H1 (cell line): Measurements from ENCODE around the gene CDH12. TPM values are rescaled to one million over a fixed set of nuclear protein-coding genes. Genes with fewer than 3 reads are reported as not detected.

ENCODE experiments used
- CTCF ChIA-PET: fragments of 300-600 bp; sonication (Branson Sonifier 250); formaldehyde crosslinking; loops from one replicate; lab custom pipeline; 2021; ENCODE audit not compliant: partially characterized antibody; lab: Charles Lee
- POLR2A ChIA-PET: fragments of 300-600 bp; sonication (Branson Sonifier 250); formaldehyde crosslinking; loops from one replicate; lab custom pipeline; 2021; ENCODE audit warnings: inconsistent platforms; ENCODE audit not compliant: partially characterized antibody; lab: Charles Lee
- DNase-seq, 2 experiments: peaks; one replicate each; pipeline versions ENCODE4 v3.0.0 to v3.0.0-alpha.2; 2010 to 2022; ENCODE audit warnings: low spot score in 2 of 2, low read depth in 1 of 2, mixed read lengths in 1 of 2
- FAIRE-seq: peaks from 2 replicates; lab custom pipeline; 2011; peaks lifted over from hg19 to GRCh38; lab: Jason Lieb, UNC
- H2AFZ ChIP-seq: 2 replicates; pipeline ENCODE4 v1.8.1; 2012; ENCODE audit warnings: low read length, inconsistent platforms
- H2AK5ac ChIP-seq: 2 replicates; pipeline ENCODE4 v1.6.1; 2013; ENCODE audit warnings: low read depth, low read length
- H2BK120ac ChIP-seq: replicated peaks from 2 replicates; pipeline ENCODE3; 2013; ENCODE audit warnings: low read depth, low read length, inconsistent platforms
- H2BK12ac ChIP-seq: 2 replicates; pipeline ENCODE4 v1.6.1; 2013; ENCODE audit warnings: low read depth, low read length
- H2BK15ac ChIP-seq: 2 replicates; pipeline ENCODE4 v1.6.1; 2013; ENCODE audit warnings: low read length
- H2BK20ac ChIP-seq: 2 replicates; pipeline ENCODE4 v1.6.1; 2013; ENCODE audit warnings: low read length
- H2BK5ac ChIP-seq: 2 replicates; pipeline ENCODE4 v1.6.1; 2013; ENCODE audit warnings: low read depth, low read length
- H3K14ac ChIP-seq: 2 replicates; pipeline ENCODE4 v1.6.1; 2013; ENCODE audit warnings: inconsistent platforms; ENCODE audit not compliant: insufficient read length
- H3K18ac ChIP-seq: 2 replicates; pipeline ENCODE4 v1.6.1; 2013; ENCODE audit warnings: low read length; ENCODE audit errors: extremely low read depth
- H3K23ac ChIP-seq: 2 replicates; pipeline ENCODE4 v1.6.1; 2013; ENCODE audit warnings: inconsistent platforms; ENCODE audit not compliant: insufficient read length
- H3K23me2 ChIP-seq: 2 replicates; pipeline ENCODE4 v1.6.1; 2013; ENCODE audit warnings: low read depth, low read length
- H3K27ac ChIP-seq: 2 replicates; pipeline ENCODE4 v1.6.1; 2011; ENCODE audit warnings: low read depth, low read length, inconsistent platforms
- H3K27me3 ChIP-seq, 4 experiments: replicated peaks in 1 of 4; 1 replicate in 1 of 4; 2 replicates in 3 of 4; pipeline versions ENCODE4 v1.6.1 to v1.8.1; 2011 to 2013; ENCODE audit warnings: low read length in 3 of 4, mild to moderate bottlenecking in 3 of 4, inconsistent platforms in 2 of 4, mixed read lengths in 2 of 4, moderate library complexity in 1 of 4; ENCODE audit not compliant: control insufficient read depth in 3 of 4, insufficient read depth in 3 of 4; ENCODE audit errors: extremely low read depth in 1 of 4
- H3K36me3 ChIP-seq, 4 experiments: 2 replicates each; pipeline versions ENCODE4 v1.6.1 to v1.8.1; 2011 to 2013; ENCODE audit warnings: mild to moderate bottlenecking in 4 of 4, low read length in 3 of 4, moderate library complexity in 2 of 4, control low read depth in 1 of 4, inconsistent platforms in 1 of 4; ENCODE audit not compliant: insufficient read depth in 4 of 4, control insufficient read depth in 2 of 4
- H3K4ac ChIP-seq: replicated peaks from 2 replicates; pipeline ENCODE3; 2013; ENCODE audit warnings: low read length, low read depth, mixed read lengths, inconsistent platforms; ENCODE audit not compliant: insufficient read length
- H3K4me1 ChIP-seq, 4 experiments: replicated peaks in 1 of 4; 1 replicate in 1 of 4; 2 replicates in 3 of 4; pipeline versions ENCODE4 v1.6.1 to v1.8.1; 2011 to 2013; ENCODE audit warnings: low read length in 3 of 4, inconsistent platforms in 2 of 4, mixed read lengths in 1 of 4; ENCODE audit not compliant: insufficient read depth in 4 of 4, control insufficient read depth in 3 of 4
- H3K4me2 ChIP-seq, 2 experiments: 2 replicates each; pipeline versions ENCODE4 v1.6.1 to v1.8.1; 2011 to 2013; ENCODE audit warnings: low read depth in 2 of 2, low read length in 2 of 2, control low read depth in 1 of 2, inconsistent platforms in 1 of 2, mild to moderate bottlenecking in 1 of 2; ENCODE audit not compliant: insufficient read depth in 1 of 2
- H3K4me3 ChIP-seq, 4 experiments: fragments of 200-600, 300-600 bp in 1 of 4; sonication (generic), shearing (Covaris generic), sonication (Bioruptor Twin) in 1 of 4; 2 replicates each; pipeline versions ENCODE4 v1.5.1 to v1.8.1; 2011 to 2016; ENCODE audit warnings: low read length in 4 of 4, low read depth in 3 of 4, control low read depth in 2 of 4, inconsistent platforms in 2 of 4, mild to moderate bottlenecking in 2 of 4, mixed read lengths in 1 of 4, moderate library complexity in 1 of 4; ENCODE audit not compliant: insufficient read depth in 2 of 4; ENCODE audit errors: extremely low read depth in 1 of 4
- H3K56ac ChIP-seq: replicated peaks from 2 replicates; pipeline ENCODE3; 2013; ENCODE audit warnings: low read depth, mild to moderate bottlenecking, mixed read lengths, low read length, inconsistent platforms; ENCODE audit not compliant: insufficient read length
- H3K79me1 ChIP-seq: 2 replicates; pipeline ENCODE4 v1.6.1; 2013; ENCODE audit warnings: low read depth, low read length, control low read depth
- H3K79me2 ChIP-seq, 2 experiments: 2 replicates each; pipeline versions ENCODE4 v1.6.1 to v1.8.1; 2012 to 2013; ENCODE audit warnings: low read length in 2 of 2, mild to moderate bottlenecking in 2 of 2, inconsistent platforms in 1 of 2; ENCODE audit not compliant: insufficient read depth in 2 of 2, control insufficient read depth in 1 of 2
- H3K9ac ChIP-seq, 4 experiments: replicated peaks in 1 of 4; 1 replicate in 1 of 4; 2 replicates in 3 of 4; pipeline versions ENCODE4 v1.6.1 to v1.8.1; 2011 to 2013; ENCODE audit warnings: low read depth in 3 of 4, low read length in 3 of 4, control low read depth in 2 of 4, mild to moderate bottlenecking in 2 of 4, moderate library complexity in 2 of 4, inconsistent platforms in 1 of 4; ENCODE audit errors: extremely low read depth in 1 of 4
- H3K9me3 ChIP-seq, 2 experiments: 2 replicates each; pipeline versions ENCODE4 v1.6.1 to v1.8.1; 2012 to 2013; ENCODE audit warnings: mild to moderate bottlenecking in 2 of 2, moderate library complexity in 2 of 2, control low read depth in 1 of 2, inconsistent platforms in 1 of 2, low read depth in 1 of 2, low read length in 1 of 2, mixed read lengths in 1 of 2; ENCODE audit not compliant: insufficient read depth in 2 of 2
- H4K20me1 ChIP-seq, 2 experiments: replicated peaks in 1 of 2; 2 replicates each; pipeline versions ENCODE3 to v1.8.1; 2011 to 2013; ENCODE audit warnings: inconsistent platforms in 2 of 2, low read length in 2 of 2, mild to moderate bottlenecking in 1 of 2; ENCODE audit not compliant: insufficient read depth in 2 of 2, control insufficient read depth in 1 of 2
- H4K5ac ChIP-seq: 2 replicates; pipeline ENCODE4 v1.6.1; 2013; ENCODE audit warnings: low read length, low read depth, mixed read lengths, inconsistent platforms; ENCODE audit not compliant: insufficient read length
- H4K8ac ChIP-seq: 2 replicates; pipeline ENCODE4 v1.8.0; 2013; ENCODE audit warnings: mild to moderate bottlenecking, moderate library complexity, low read length, inconsistent platforms; ENCODE audit not compliant: insufficient read depth; ENCODE audit errors: extremely low read depth
- H4K91ac ChIP-seq: replicated peaks from 2 replicates; pipeline ENCODE3; 2013; ENCODE audit warnings: low read length, mixed read lengths, inconsistent platforms; ENCODE audit not compliant: insufficient read length
- BACH1 ChIP-seq: IDR thresholded peaks from 2 replicates; pipeline ENCODE4 v1.6.1; 2012; ENCODE audit warnings: low read length, improper control_type of control experiment
- BCL11A ChIP-seq, 2 experiments: IDR thresholded peaks; one replicate each; pipeline ENCODE4 v1.6.1; 2011; ENCODE audit warnings: low read depth in 2 of 2, low read length in 2 of 2, mild to moderate bottlenecking in 2 of 2
- E2F6 ChIP-seq: IDR thresholded peaks from 2 replicates; pipeline ENCODE4 v1.6.1; 2012; ENCODE audit warnings: inconsistent platforms
- EP300 ChIP-seq, 2 experiments: IDR thresholded peaks; 1 replicate in 1 of 2; 2 replicates in 1 of 2; pipeline ENCODE4 v1.6.1; 2011 to 2012; ENCODE audit warnings: low read depth in 2 of 2, low read length in 2 of 2, mild to moderate bottlenecking in 2 of 2, borderline replicate concordance in 1 of 2, inconsistent platforms in 1 of 2, moderate library complexity in 1 of 2
- FOSL1 ChIP-seq: IDR thresholded peaks from 2 replicates; pipeline ENCODE4 v1.6.1; 2011; ENCODE audit warnings: mild to moderate bottlenecking, low read depth, low read length, moderate library complexity; ENCODE audit not compliant: insufficient read depth
- GABPA ChIP-seq: IDR thresholded peaks from 2 replicates; pipeline ENCODE4 v1.6.1; 2011; ENCODE audit warnings: mild to moderate bottlenecking, low read length, moderate library complexity, borderline replicate concordance; ENCODE audit not compliant: insufficient read depth
- HDAC2 ChIP-seq, 2 experiments: fragments of 300-600 bp in 1 of 2; sonication (generic) in 1 of 2; IDR thresholded peaks; 2 replicates each; pipeline ENCODE4 v1.6.1; 2011 to 2012; ENCODE audit warnings: low read depth in 2 of 2, low read length in 2 of 2, mild to moderate bottlenecking in 2 of 2, moderate library complexity in 2 of 2, borderline replicate concordance in 1 of 2, inconsistent platforms in 1 of 2
- HDAC6 ChIP-seq: IDR thresholded peaks from one replicate; pipeline ENCODE4 v1.7.1; 2012; ENCODE audit warnings: low read depth, mild to moderate bottlenecking, inconsistent platforms, low read length, moderate library complexity
- KDM4A ChIP-seq: IDR thresholded peaks from one replicate; pipeline ENCODE4 v1.7.1; 2012; ENCODE audit warnings: low read depth, mild to moderate bottlenecking, moderate library complexity, low read length, inconsistent platforms; ENCODE audit not compliant: severe bottlenecking
- RAD21 ChIP-seq, 2 experiments: IDR thresholded peaks in 1 of 2; conservative IDR thresholded peaks in 1 of 2; 2 replicates each; pipeline ENCODE4 v1.6.1; 2011; ENCODE audit warnings: low read depth in 2 of 2, low read length in 2 of 2, improper control_type of control experiment in 1 of 2, inconsistent platforms in 1 of 2, mild to moderate bottlenecking in 1 of 2, moderate library complexity in 1 of 2
- RBBP5 ChIP-seq: IDR thresholded peaks from 2 replicates; pipeline ENCODE4 v1.7.1; 2012; ENCODE audit warnings: low read depth, mild to moderate bottlenecking, inconsistent platforms, low read length, moderate library complexity, borderline replicate concordance
- SAP30 ChIP-seq: fragments of 300-600 bp; sonication (generic); IDR thresholded peaks from 2 replicates; pipeline ENCODE4 v1.7.1; 2012; ENCODE audit warnings: low read length, moderate library complexity, mild to moderate bottlenecking, inconsistent platforms; ENCODE audit not compliant: insufficient read depth, insufficient replicate concordance
- SIX5 ChIP-seq: IDR thresholded peaks from 2 replicates; pipeline ENCODE4 v1.6.1; 2011; ENCODE audit warnings: mild to moderate bottlenecking, low read depth, low read length
- WGBS, 2 experiments: shearing (Covaris generic) in 1 of 2; methylation state at CpG; one replicate each; pipeline versions ENCODE4 v1.1.6 to v1.1.7; 2013 to 2015; ENCODE audit warnings: low lambda C conversion rate in 2 of 2, mixed read lengths in 2 of 2, inconsistent platforms in 1 of 2, low coverage in 1 of 2, missing lambda C conversion rate in 1 of 2; ENCODE audit not compliant: insufficient replicate concordance in 2 of 2, insufficient coverage in 1 of 2, insufficient read length in 1 of 2; ENCODE audit errors: extremely low coverage in 1 of 2, missing lambda C conversion rate in 1 of 2; 5-methylcytosine and 5-hydroxymethylcytosine counted together
- polyA plus RNA-seq, 7 experiments: library from polyadenylated mRNA; depleted of rRNA in 3 of 7; stranded (reverse) in 5 of 7; unstranded in 2 of 7; fragments of >200 nt in 5 of 7; fragments of 200-250 nt in 2 of 7; gene quantifications; 1 replicate in 5 of 7; 2 replicates in 1 of 7; 4 replicates in 1 of 7; pipeline versions ENCODE4 v1.2.1 to v1.2.3, GENCODE V29; 2011 to 2013; ENCODE audit warnings: missing spikeins in 2 of 7, mixed read lengths in 2 of 7
- total RNA-seq: library from RNA; stranded (reverse); fragmentation: NEBNext Ultra II Directional; extraction: Animal tissue kit (Norgen Biotek cat#: 25700); gene quantifications from 2 replicates; pipeline ENCODE4 v1.2.1, GENCODE V29; 2021

Gene CDH12
- total and polyA plus RNA-seq, 2 of the 8 experiments (the other 6 are each of a cell fraction or from before 2014, with no cell fraction given) = 0.03 TPM; not detected in 1

GRCh38 chr5:22354956-22355355 is 498.2 kb downstream of the CDH12 start:
- H3K18ac ChIP-seq = no peak overlapping the region
- no peaks in the 10 kb centered on the region for H3K79me2 ChIP-seq
- no peak overlapping the region for H4K8ac ChIP-seq
- POLR2A ChIA-PET = no interaction called here
- no peaks in the 10 kb centered on the region for H3K36me3 ChIP-seq
- CTCF ChIA-PET = no interaction called here
- WGBS, 2 experiments = 94% methylated on average over 3 of the region's 3 CpGs; no CpG with 5 or more reads in 1 of the 2 experiments
- no peak overlapping the region for H2BK5ac ChIP-seq
- no peak overlapping the region for H2AK5ac ChIP-seq
- H3K79me1 ChIP-seq = no peaks in the 10 kb centered on the region
- no peak overlapping the region for H3K4me3 ChIP-seq
- no peak overlapping the region for H4K91ac ChIP-seq
- no peaks in the 10 kb centered on the region for H3K9me3 ChIP-seq
- no peak overlapping the region for H2BK120ac ChIP-seq
- no peak overlapping the region for H3K9ac ChIP-seq
- no peak overlapping the region for H3K56ac ChIP-seq
- no peak overlapping the region for H3K14ac ChIP-seq
- H3K4me2 ChIP-seq = no peak overlapping the region
- H3K27ac ChIP-seq = no peak overlapping the region
- H2BK20ac ChIP-seq = no peak overlapping the region
- no peak overlapping the region for H3K4ac ChIP-seq
- no peak overlapping the region for H3K23ac ChIP-seq
- H4K20me1 ChIP-seq = no peaks in the 10 kb centered on the region
- no peak overlapping the region for H4K5ac ChIP-seq
- no peaks in the 10 kb centered on the region for H3K4me1 ChIP-seq
- FAIRE-seq (no peak), DNase-seq (no peak)
- H3K23me2 ChIP-seq = no peaks in the 10 kb centered on the region
- no peak overlapping the region for H2BK12ac ChIP-seq
- no peak overlapping the region for H2AFZ ChIP-seq
- H2BK15ac ChIP-seq = no peak overlapping the region
- no peaks in the 10 kb centered on the region for H3K27me3 ChIP-seq
- TF ChIP-seq RBBP5 (no peak), FOSL1 (no peak), SAP30 (no peak), HDAC2 (IDR thresholded peaks at IDR 0.05; ENCODE audit: borderline replicate concordance in 1 of 2, low read depth in 2 of 2, low read length in 2 of 2) (no peak), RAD21 (IDR thresholded peaks at IDR 0.05 in 1 of 2, conservative IDR thresholded peaks at IDR 0.05 in 1 of 2; ENCODE audit: low read depth in 2 of 2, low read length in 2 of 2) (no peak), HDAC6 (no peak), E2F6 (no peak), BCL11A (IDR thresholded peaks at IDR 0.05; ENCODE audit: low read depth in 2 of 2, low read length in 2 of 2) (no peak), KDM4A (no peak), SIX5 (no peak), EP300 (IDR thresholded peaks at IDR 0.05; ENCODE audit: borderline replicate concordance in 1 of 2, low read depth in 2 of 2, low read length in 2 of 2) (no peak), BACH1 (no peak), GABPA (no peak)
